Neural cell (in vitro differentiated cells): ENCODE results near the gene PSMA7. TPM values are rescaled to one million over a fixed set of nuclear protein-coding genes. Genes with fewer than 3 reads are reported as not detected.

Experiments used
- H2AFZ ChIP-seq: fragments of 200-600, 300-800 bp; sonication (generic), shearing (Covaris generic); 2 replicates; pipeline ENCODE4 v1.6.0; 2014; ENCODE audit warnings: low read depth, mild to moderate bottlenecking, antibody characterized with exemption, low read length, moderate library complexity
- H3F3A ChIP-seq: fragments of 200-600 bp; shearing (Covaris generic); 2 replicates; pipeline ENCODE4 v1.6.1; 2016; ENCODE audit warnings: mild to moderate bottlenecking, moderate library complexity, mixed read lengths, antibody characterized with exemption, low read length; ENCODE audit not compliant: insufficient read depth, poor library complexity, severe bottlenecking
- H3K27ac ChIP-seq: fragments of 200-600, 300-800 bp; sonication (generic), shearing (Covaris generic); 2 replicates; pipeline ENCODE4 v1.5.1; 2014; ENCODE audit warnings: mild to moderate bottlenecking, low read length, moderate library complexity
- H3K27me3 ChIP-seq: fragments of 300-800, 200-600 bp; sonication (generic), shearing (Covaris generic); 2 replicates; pipeline ENCODE4 v1.6.0; 2014; ENCODE audit warnings: mild to moderate bottlenecking, low read depth, low read length, moderate library complexity; ENCODE audit not compliant: insufficient read depth
- H3K36me3 ChIP-seq: fragments of 300-800, 200-600 bp; sonication (generic), shearing (Covaris generic); 2 replicates; pipeline ENCODE4 v1.5.1; 2014; ENCODE audit warnings: mild to moderate bottlenecking, antibody characterized with exemption, low read length, moderate library complexity; ENCODE audit not compliant: insufficient read depth
- H3K4me2 ChIP-seq: fragments of 300-800, 200-600 bp; sonication (generic), shearing (Covaris generic); 2 replicates; pipeline ENCODE4 v1.6.0; 2014; ENCODE audit warnings: mild to moderate bottlenecking, low read length
- H3K4me3 ChIP-seq: fragments of 300-800, 200-600 bp; sonication (generic), shearing (Covaris generic); 2 replicates; pipeline ENCODE4 v1.5.1; 2014; ENCODE audit warnings: mild to moderate bottlenecking, low read length, moderate library complexity
- H3K79me2 ChIP-seq: fragments of 200-600 bp; shearing (Covaris generic); replicated peaks from 2 replicates; pipeline ENCODE4 v1.6.0; 2014; ENCODE audit warnings: mild to moderate bottlenecking, low read length, moderate library complexity; ENCODE audit not compliant: insufficient read depth
- H3K9ac ChIP-seq: fragments of 300-800, 200-600 bp; sonication (generic), shearing (Covaris generic); 2 replicates; pipeline ENCODE4 v1.6.1; 2016; ENCODE audit warnings: mild to moderate bottlenecking, low read length, mixed read lengths
- H3K9me2 ChIP-seq: fragments of 200-600 bp; shearing (Covaris generic); 2 replicates; pipeline ENCODE4 v1.6.1; 2016; ENCODE audit warnings: mild to moderate bottlenecking, low read length, mixed read lengths; ENCODE audit not compliant: insufficient read depth
- H3K9me3 ChIP-seq: fragments of 200-600, 300-800 bp; sonication (generic), shearing (Covaris generic); 2 replicates; pipeline ENCODE4 v1.6.1; 2016; ENCODE audit warnings: mild to moderate bottlenecking, mixed run types, low read length, moderate library complexity, mixed read lengths
- H4K20me1 ChIP-seq: fragments of 200-600 bp; shearing (Covaris generic); 2 replicates; pipeline ENCODE4 v1.6.1; 2016; ENCODE audit warnings: mild to moderate bottlenecking, mixed run types; ENCODE audit not compliant: insufficient read depth
- EP300 ChIP-seq: fragments of 450-650 bp; conservative IDR thresholded peaks from 2 replicates; pipeline ENCODE4 v1.6.1; 2014; ENCODE audit warnings: antibody characterized with exemption, mild to moderate bottlenecking, moderate library complexity; ENCODE audit not compliant: poor library complexity, severe bottlenecking
- EZH2 ChIP-seq: fragments of 200-600, 300-800 bp; shearing (Covaris generic), sonication (generic); IDR thresholded peaks from 2 replicates; pipeline ENCODE4 v1.6.1; 2014; ENCODE audit warnings: antibody characterized with exemption, low read length, borderline replicate concordance, mild to moderate bottlenecking; ENCODE audit not compliant: insufficient read depth, poor library complexity, severe bottlenecking
- MXI1 ChIP-seq: fragments of 450-650 bp; conservative IDR thresholded peaks from 2 replicates; pipeline ENCODE4 v1.6.1; 2014; ENCODE audit warnings: antibody characterized with exemption, mild to moderate bottlenecking; ENCODE audit not compliant: poor library complexity, severe bottlenecking
- POLR2AphosphoS5 ChIP-seq: IDR thresholded peaks from 2 replicates; pipeline ENCODE4 v1.6.1; 2012
- RAD21 ChIP-seq: fragments of 450-650 bp; conservative IDR thresholded peaks from 2 replicates; pipeline ENCODE4 v1.6.1; 2014; ENCODE audit warnings: antibody characterized with exemption, mild to moderate bottlenecking, moderate library complexity
- SMC3 ChIP-seq: fragments of 450-650 bp; conservative IDR thresholded peaks from 2 replicates; pipeline ENCODE4 v1.6.1; 2014; ENCODE audit warnings: antibody characterized with exemption, mild to moderate bottlenecking, moderate library complexity; ENCODE audit not compliant: poor library complexity
- TAF1 ChIP-seq: IDR thresholded peaks from 2 replicates; pipeline ENCODE4 v1.6.1; 2012; ENCODE audit warnings: low read depth
- polyA plus RNA-seq: library from polyadenylated mRNA; depleted of rRNA; stranded (reverse); fragments of >200 nt; gene quantifications from 2 replicates; pipeline ENCODE4 v1.2.3, GENCODE V29; 2014
- TF ChIP-seq, protein P1 (sequence below): fragments of 450-650 bp; IDR thresholded peaks from 2 replicates; pipeline ENCODE4 v1.5.1; 2014; ENCODE audit warnings: antibody characterized with exemption, mild to moderate bottlenecking, moderate library complexity; ENCODE audit not compliant: poor library complexity, severe bottlenecking
- TF ChIP-seq, protein P2 (sequence below): IDR thresholded peaks from 2 replicates; pipeline ENCODE4 v1.6.1; 2012; ENCODE audit warnings: borderline replicate concordance

Gene PSMA7
- polyA plus RNA-seq, 1 donor from 2014 or later: 874 TPM

DNA sequence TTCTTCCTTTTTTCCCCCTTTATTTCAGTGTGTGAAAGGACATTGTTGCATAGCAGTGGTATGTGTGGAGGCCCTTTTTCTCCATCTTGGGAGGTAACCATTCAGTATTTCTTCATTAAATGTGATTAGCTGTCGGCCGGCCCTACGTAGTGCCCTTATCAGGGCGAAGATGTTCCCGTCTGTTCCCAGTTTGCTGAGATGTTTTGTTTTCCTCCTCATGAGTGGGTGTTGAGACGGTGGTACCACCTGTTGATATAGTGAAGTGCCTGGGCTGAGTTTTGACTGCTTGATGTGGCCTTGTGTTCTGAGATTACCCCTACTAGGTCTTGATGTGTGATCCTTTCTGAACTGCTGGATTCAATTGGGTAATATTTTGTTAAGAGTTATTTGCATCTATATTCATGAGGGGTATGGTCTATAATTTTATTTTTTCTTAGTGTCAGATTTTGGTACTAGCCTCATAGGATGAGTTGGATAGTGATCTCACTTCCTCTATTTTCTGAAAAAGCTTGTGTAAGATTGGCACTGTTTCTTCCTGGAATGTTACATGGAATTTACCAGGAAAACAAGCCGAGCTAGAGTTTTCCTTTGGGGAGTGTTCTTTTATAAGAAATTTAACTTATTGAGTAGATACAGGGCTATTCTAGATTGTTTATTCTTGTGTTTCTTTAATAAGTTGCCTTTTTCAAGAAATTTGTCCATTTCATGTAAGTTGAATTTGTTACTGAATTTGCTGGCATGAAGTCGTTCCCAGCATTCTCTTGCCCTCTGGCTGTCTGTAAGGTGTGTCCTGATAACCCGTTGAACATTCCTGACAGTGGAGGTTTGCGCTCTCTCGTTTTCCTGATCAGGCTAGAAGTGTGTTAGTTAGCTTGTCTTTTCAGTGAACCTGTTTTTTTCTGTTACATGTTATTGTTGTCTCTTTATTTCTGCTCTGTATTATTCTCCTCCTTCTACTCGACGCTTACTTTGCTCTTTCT lies 44.0 kb upstream of the PSMA7 start:
- H3K9me2 ChIP-seq: no peaks in the 10 kb centered on the region
- H3K9ac ChIP-seq: no peak overlapping the region
- H4K20me1 ChIP-seq: no peaks in the 10 kb centered on the region
- H3K27ac ChIP-seq: no peak overlapping the region
- TF ChIP-seq, protein P1, sequence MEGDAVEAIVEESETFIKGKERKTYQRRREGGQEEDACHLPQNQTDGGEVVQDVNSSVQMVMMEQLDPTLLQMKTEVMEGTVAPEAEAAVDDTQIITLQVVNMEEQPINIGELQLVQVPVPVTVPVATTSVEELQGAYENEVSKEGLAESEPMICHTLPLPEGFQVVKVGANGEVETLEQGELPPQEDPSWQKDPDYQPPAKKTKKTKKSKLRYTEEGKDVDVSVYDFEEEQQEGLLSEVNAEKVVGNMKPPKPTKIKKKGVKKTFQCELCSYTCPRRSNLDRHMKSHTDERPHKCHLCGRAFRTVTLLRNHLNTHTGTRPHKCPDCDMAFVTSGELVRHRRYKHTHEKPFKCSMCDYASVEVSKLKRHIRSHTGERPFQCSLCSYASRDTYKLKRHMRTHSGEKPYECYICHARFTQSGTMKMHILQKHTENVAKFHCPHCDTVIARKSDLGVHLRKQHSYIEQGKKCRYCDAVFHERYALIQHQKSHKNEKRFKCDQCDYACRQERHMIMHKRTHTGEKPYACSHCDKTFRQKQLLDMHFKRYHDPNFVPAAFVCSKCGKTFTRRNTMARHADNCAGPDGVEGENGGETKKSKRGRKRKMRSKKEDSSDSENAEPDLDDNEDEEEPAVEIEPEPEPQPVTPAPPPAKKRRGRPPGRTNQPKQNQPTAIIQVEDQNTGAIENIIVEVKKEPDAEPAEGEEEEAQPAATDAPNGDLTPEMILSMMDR: no peak
- TF ChIP-seq, protein P2, sequence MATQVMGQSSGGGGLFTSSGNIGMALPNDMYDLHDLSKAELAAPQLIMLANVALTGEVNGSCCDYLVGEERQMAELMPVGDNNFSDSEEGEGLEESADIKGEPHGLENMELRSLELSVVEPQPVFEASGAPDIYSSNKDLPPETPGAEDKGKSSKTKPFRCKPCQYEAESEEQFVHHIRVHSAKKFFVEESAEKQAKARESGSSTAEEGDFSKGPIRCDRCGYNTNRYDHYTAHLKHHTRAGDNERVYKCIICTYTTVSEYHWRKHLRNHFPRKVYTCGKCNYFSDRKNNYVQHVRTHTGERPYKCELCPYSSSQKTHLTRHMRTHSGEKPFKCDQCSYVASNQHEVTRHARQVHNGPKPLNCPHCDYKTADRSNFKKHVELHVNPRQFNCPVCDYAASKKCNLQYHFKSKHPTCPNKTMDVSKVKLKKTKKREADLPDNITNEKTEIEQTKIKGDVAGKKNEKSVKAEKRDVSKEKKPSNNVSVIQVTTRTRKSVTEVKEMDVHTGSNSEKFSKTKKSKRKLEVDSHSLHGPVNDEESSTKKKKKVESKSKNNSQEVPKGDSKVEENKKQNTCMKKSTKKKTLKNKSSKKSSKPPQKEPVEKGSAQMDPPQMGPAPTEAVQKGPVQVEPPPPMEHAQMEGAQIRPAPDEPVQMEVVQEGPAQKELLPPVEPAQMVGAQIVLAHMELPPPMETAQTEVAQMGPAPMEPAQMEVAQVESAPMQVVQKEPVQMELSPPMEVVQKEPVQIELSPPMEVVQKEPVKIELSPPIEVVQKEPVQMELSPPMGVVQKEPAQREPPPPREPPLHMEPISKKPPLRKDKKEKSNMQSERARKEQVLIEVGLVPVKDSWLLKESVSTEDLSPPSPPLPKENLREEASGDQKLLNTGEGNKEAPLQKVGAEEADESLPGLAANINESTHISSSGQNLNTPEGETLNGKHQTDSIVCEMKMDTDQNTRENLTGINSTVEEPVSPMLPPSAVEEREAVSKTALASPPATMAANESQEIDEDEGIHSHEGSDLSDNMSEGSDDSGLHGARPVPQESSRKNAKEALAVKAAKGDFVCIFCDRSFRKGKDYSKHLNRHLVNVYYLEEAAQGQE: no peak
- no peak for TF ChIP-seq MXI1
- TF ChIP-seq RAD21: no peak
- TF ChIP-seq EZH2: no peak
- TF ChIP-seq EP300: no peak
- no peak for TF ChIP-seq POLR2AphosphoS5
- no peak for TF ChIP-seq SMC3
- no peak for TF ChIP-seq TAF1
- no peaks in the 10 kb centered on the region for H3K36me3 ChIP-seq
- H3K27me3 ChIP-seq: no peaks in the 10 kb centered on the region
- H3K9me3 ChIP-seq: no peaks in the 10 kb centered on the region
- H2AFZ ChIP-seq: no peak overlapping the region
- peaks cover 5% of the 10 kb centered on the region for H3F3A ChIP-seq
- H3K4me2 ChIP-seq: no peak overlapping the region
- peaks cover 18% of the 10 kb centered on the region for H3K79me2 ChIP-seq
- H3K4me3 ChIP-seq: no peak overlapping the region

DNA sequence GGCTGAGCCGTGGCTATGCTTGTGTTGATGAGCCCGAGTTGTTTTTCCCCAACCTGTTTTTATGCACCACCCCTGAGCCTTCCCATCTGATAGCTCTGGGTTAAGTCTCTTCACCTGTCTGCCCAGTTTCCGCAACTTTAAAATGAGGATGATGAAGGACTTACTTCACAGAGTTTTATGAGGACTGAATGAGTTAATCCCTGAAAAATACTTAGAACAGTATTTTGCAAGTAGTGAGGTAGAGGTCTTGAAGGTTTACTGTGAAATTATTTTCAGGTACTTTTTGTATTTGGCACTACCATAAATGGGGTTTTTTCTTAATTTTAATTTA lies 42.9 kb upstream of the PSMA7 start:
- Histone ChIP-seq H3K9me3 (no peaks in the 10 kb centered on the region), H3K9me2 (no peaks in the 10 kb centered on the region), H3F3A (peaks cover 5% of the 10 kb centered on the region), H3K4me2 (no peak overlapping the region), H3K9ac (no peak overlapping the region), H3K36me3 (no peaks in the 10 kb centered on the region), H3K27me3 (no peaks in the 10 kb centered on the region), H3K27ac (no peak overlapping the region), H3K79me2 (peaks cover 18% of the 10 kb centered on the region), H3K4me3 (no peak overlapping the region), H2AFZ (no peak overlapping the region), H4K20me1 (no peaks in the 10 kb centered on the region)
- TF ChIP-seq, protein P2: no peak
- TF ChIP-seq POLR2AphosphoS5 (no peak), SMC3 (no peak), MXI1 (no peak), EP300 (no peak), EZH2 (no peak), RAD21 (no peak), TAF1 (no peak)
- TF ChIP-seq, protein P1: no peak
